Progenitor cell of endocrine pancreas (in vitro differentiated cells): ENCODE measurements around the gene LAMTOR1. TPM values are rescaled to one million over a fixed set of nuclear protein-coding genes. Genes with fewer than 3 reads are reported as not detected.

Source experiments
- DNase-seq: peaks from one replicate; pipeline ENCODE4 v3.0.0; 2021; ENCODE audit warnings: low spot score; ENCODE audit not compliant: unreplicated experiment
- H3K27ac Mint-ChIP-seq: 2 replicates; pipeline ENCODE4 v1.8.0; 2021; ENCODE audit warnings: mild to moderate bottlenecking, moderate library complexity, mixed read lengths
- H3K27me3 Mint-ChIP-seq: 2 replicates; pipeline ENCODE4 v1.8.0; 2021; ENCODE audit warnings: mixed read lengths
- H3K36me3 Mint-ChIP-seq: 2 replicates; pipeline ENCODE4 v1.8.0; 2022; ENCODE audit warnings: mixed read lengths; ENCODE audit not compliant: insufficient read depth
- H3K4me1 Mint-ChIP-seq: 2 replicates; pipeline ENCODE4 v1.8.0; 2021; ENCODE audit warnings: low read depth, mixed read lengths
- H3K4me3 Mint-ChIP-seq: 2 replicates; pipeline ENCODE4 v1.8.0; 2021; ENCODE audit warnings: low read depth, mild to moderate bottlenecking, moderate library complexity, mixed read lengths
- H3K9me3 Mint-ChIP-seq: 2 replicates; pipeline ENCODE4 v1.8.0; 2021; ENCODE audit warnings: low read depth, mixed read lengths
- CTCF ChIP-seq: fragments of 200-600 bp; sonication (generic); IDR thresholded peaks from one replicate; pipeline ENCODE4 v1.5.0; 2021; ENCODE audit warnings: antibody characterized with exemption, mild to moderate bottlenecking; ENCODE audit not compliant: unreplicated experiment
- total RNA-seq: library from RNA; stranded (reverse); gene quantifications from 2 replicates; pipeline ENCODE4 v1.2.1, GENCODE V29; 2021

Gene LAMTOR1
- total RNA-seq, 1 donor from 2014 or later = 84.9 TPM

GRCh38 chr11:72100462-72100861 lies 2.6 kb downstream of the LAMTOR1 start:
- H3K4me3 Mint-ChIP-seq = peak overlapping the region; percentile 31
- H3K36me3 Mint-ChIP-seq = peaks cover 9% of the 10 kb centered on the region

GRCh38 chr11:72100009-72100408 lies 3.1 kb downstream of the LAMTOR1 start:
- TF ChIP-seq CTCF = no peak
- Mint-ChIP-seq H3K27me3 (no peaks in the 10 kb centered on the region), H3K9me3 (no peaks in the 10 kb centered on the region), H3K27ac (no peak overlapping the region), H3K36me3 (peaks cover 9% of the 10 kb centered on the region), H3K4me3 (no peak overlapping the region), H3K4me1 (peaks cover 28% of the 10 kb centered on the region)
- DNase-seq = no peak

More at GRCh38 chr11:72100462-72100861, 2.6 kb downstream of the LAMTOR1 start:
- H3K4me1 Mint-ChIP-seq = peaks cover 28% of the 10 kb centered on the region
- no peaks in the 10 kb centered on the region for H3K9me3 Mint-ChIP-seq
- TF ChIP-seq CTCF = no peak
- H3K27me3 Mint-ChIP-seq = no peaks in the 10 kb centered on the region
- H3K27ac Mint-ChIP-seq = no peak overlapping the region
- no peak for DNase-seq

GRCh38 chr11:72098741-72099140 lies 4.4 kb downstream of the LAMTOR1 start:
- no peaks in the 10 kb centered on the region for H3K27me3 Mint-ChIP-seq
- peaks cover 9% of the 10 kb centered on the region for H3K36me3 Mint-ChIP-seq
- no peak for DNase-seq
- H3K9me3 Mint-ChIP-seq = no peaks in the 10 kb centered on the region
- TF ChIP-seq CTCF = no peak
- peaks cover 24% of the 10 kb centered on the region for H3K4me1 Mint-ChIP-seq
- H3K27ac Mint-ChIP-seq = no peak overlapping the region
- no peak overlapping the region for H3K4me3 Mint-ChIP-seq

GRCh38 chr11:72091292-72091691 lies 11.8 kb downstream of the LAMTOR1 start:
- TF ChIP-seq CTCF = peak; percentile 81
- no peaks in the 10 kb centered on the region for H3K9me3 Mint-ChIP-seq
- H3K27me3 Mint-ChIP-seq = no peaks in the 10 kb centered on the region
- H3K27ac Mint-ChIP-seq = no peak overlapping the region
- H3K4me1 Mint-ChIP-seq = no peaks in the 10 kb centered on the region
- no peak overlapping the region for H3K4me3 Mint-ChIP-seq
- peak; percentile 43 for DNase-seq
- peaks cover 2% of the 10 kb centered on the region for H3K36me3 Mint-ChIP-seq

GRCh38 chr11:72088076-72088808 lies 14.9 kb downstream of the LAMTOR1 start:
- H3K9me3 Mint-ChIP-seq = no peaks in the 10 kb centered on the region
- no peaks in the 10 kb centered on the region for H3K27me3 Mint-ChIP-seq
- peaks cover 1% of the 10 kb centered on the region for H3K4me1 Mint-ChIP-seq
- no peak overlapping the region for H3K4me3 Mint-ChIP-seq
- H3K36me3 Mint-ChIP-seq = peaks cover 2% of the 10 kb centered on the region
- no peak overlapping the region for H3K27ac Mint-ChIP-seq
- TF ChIP-seq CTCF = no peak
- DNase-seq = no peak
